GM19025 (cell line): ENCODE results near the gene VSTM1.
"Not testable (repeated sequence)": the region's sequence is repeated elsewhere in the genome, so short reads cannot be mapped to it uniquely, and the experiment has no call there.

Experiments used
- ATAC-seq: cut with Tn5 transposase; IDR thresholded peaks from one replicate; pipeline ENCODE4 v1.9.1; 2021; ENCODE audit warnings: mild to moderate bottlenecking, low read depth, moderate library complexity; ENCODE audit not compliant: unreplicated experiment

Gene VSTM1

GRCh38 chr19:54077334-54077733 lies 13.6 kb upstream of the VSTM1 start:
- no peak for ATAC-seq

DNA sequence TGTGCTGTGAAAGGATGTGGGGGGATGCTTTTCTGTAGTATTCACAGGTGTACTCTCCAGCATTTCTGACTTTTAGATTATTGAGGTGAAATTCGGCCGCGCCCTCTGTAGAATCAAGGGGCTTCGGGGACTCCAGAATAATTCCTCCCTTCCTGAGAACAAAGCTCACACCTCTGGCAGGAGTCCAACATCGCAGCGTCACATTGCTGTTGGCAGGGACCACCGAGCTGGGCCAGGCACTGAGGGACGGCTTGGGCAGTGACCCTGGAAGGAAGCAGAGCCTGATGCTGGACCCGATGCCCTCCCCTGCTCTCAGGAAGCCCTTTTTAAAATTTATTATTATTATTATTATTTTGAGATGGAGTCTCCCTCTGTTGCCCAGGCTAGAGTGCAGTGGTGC lies 11.2 kb upstream of the VSTM1 start:
- ATAC-seq: no peak

GRCh38 chr19:54073829-54074228 lies 10.1 kb upstream of the VSTM1 start:
- ATAC-seq: no peak

- no peak for ATAC-seq
These were observed 5.8 kb upstream of the VSTM1 start for GRCh38 chr19:54069470-54069869.

DNA sequence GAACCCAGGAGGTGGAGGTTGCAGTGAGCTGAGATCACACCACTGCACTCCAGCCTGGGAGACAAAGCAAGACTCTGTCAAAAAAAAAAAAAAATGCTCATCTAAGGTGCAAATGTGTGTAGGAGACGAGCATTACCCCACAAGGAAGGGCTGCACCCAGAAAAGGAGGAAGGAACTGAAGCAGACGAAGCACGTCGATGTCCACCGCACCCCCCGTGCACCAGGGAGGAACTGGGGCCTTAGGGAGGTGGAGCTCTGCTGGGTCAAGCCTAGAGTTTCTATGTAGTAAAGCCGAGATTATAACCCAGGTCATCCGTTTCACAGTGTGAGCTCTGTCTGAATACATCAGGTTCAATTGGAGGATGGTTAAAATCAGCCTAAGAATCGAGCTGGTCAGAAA lies 1.1 kb downstream of the VSTM1 start:
- ATAC-seq: no peak

- ATAC-seq: no peak
These were observed 16.1 kb downstream of the VSTM1 start for GRCh38 chr19:54047616-54048015.

- no peak for ATAC-seq
These were observed 17.9 kb downstream of the VSTM1 start for GRCh38 chr19:54045771-54046170.

- no peak for ATAC-seq
These were observed 20.7 kb downstream of the VSTM1 start for GRCh38 chr19:54042989-54043388.

- ATAC-seq: no peak
These were observed 21.6 kb downstream of the VSTM1 start for GRCh38 chr19:54041969-54042606.

GRCh38 chr19:54040003-54040402 lies 23.7 kb downstream of the VSTM1 start:
- no peak for ATAC-seq

GRCh38 chr19:54036542-54036941 lies 27.2 kb downstream of the VSTM1 start:
- not testable (repeated sequence) for ATAC-seq

- ATAC-seq: no peak
These were observed 28.2 kb downstream of the VSTM1 start for GRCh38 chr19:54035215-54036178.

DNA sequence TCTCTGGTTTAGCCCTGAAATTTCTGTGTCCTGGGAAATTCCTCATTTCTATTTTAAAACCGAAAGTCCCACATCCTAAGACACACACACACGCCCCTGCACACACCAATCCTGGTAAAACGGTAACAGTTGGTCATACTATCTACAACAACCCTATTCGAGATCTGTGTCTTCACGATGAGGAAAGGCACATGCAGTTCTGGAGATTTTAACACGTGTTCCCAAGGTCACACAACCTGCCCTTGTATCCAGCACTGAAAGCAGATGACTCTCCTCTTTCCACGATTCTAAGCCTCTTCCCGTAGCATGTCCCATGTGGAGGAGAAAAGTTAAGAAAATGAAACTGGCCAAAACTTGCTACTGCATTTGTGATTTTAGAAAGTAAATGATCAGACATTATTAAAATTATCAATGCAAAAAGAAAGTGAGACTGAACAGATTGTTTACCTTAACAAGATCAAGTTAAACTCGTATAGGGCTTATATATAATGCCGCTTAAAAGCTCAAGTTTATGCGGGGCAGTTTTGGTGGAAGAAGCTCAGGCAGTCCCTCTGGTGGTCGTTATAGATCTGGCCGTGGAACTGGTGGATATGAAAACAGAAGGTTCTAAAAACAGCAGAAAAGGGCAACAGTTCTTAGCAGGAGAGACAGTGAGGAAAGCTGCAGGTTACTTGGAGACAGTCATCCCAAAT lies 32.7 kb downstream of the VSTM1 start:
- ATAC-seq: no peak

- no peak for ATAC-seq
These were observed 33.7 kb downstream of the VSTM1 start for GRCh38 chr19:54029930-54030490.

GRCh38 chr19:54029301-54029700 lies 34.4 kb downstream of the VSTM1 start:
- no peak for ATAC-seq

- ATAC-seq: no peak
These were observed 37.0 kb downstream of the VSTM1 start for GRCh38 chr19:54026656-54027055.

GRCh38 chr19:54024660-54025059 lies 39.0 kb downstream of the VSTM1 start:
- no peak for ATAC-seq

DNA sequence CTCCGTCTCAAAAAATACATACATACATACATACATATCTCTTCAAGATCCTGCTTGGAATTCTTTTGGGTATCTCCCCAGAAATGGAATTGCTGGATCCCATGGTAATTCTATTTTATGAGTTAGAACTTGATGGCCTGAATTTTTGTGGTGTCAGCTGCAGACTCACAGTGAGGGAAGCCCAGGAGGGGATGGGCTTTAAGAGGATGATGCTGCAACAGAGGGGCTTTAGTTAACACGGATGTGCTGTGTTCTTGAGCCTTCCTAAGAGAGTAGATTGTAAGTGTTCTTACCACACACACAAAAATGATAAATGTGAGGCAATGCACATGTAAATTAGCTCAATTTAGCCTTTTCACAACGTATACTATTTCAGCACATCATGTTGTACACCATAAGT lies 40.5 kb downstream of the VSTM1 start:
- ATAC-seq: no peak

DNA sequence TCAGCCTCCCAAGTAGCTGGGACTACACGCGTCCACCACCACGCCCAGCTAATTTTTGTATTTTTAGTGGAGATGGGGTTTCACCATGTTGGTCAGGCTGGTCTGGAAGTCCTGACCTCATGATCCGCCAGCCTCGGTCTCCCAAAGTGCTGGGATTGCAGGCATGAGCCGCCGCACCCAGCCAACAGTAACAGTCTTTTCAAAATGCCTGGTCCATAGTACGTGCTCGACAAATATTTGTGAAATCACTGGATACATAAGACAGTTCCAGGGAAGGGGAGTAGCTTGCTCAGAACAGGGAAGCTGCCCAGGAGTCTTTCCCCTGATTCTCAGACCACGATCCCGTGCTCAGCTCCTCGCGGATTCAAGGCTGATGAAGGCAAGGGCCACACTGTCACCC lies 41.8 kb downstream of the VSTM1 start:
- no peak for ATAC-seq

DNA sequence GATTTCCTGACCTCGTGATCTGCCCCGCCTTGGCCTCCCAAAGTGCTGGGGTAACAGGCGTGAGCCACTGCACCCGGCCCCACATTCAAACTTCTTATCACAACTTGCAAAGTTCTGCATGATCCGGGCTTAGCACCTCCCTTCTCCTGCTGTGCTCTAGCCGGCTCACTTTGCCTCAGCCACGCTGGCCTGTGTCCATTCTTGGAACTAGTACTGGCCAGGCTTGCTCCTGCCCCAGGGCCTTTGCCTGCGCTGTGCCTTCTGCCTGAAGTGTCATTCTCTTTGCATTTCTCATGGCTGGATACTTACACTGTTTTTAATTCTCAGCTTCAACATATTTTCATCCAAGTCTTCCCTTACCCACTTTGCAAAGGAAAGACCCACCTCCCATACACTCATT lies 42.3 kb downstream of the VSTM1 start:
- no peak for ATAC-seq

GRCh38 chr19:54017261-54017660 lies 46.4 kb downstream of the VSTM1 start:
- ATAC-seq: no peak
